ENCODE data around the gene ALDH3B1. TPM values are rescaled to one million over a fixed set of nuclear protein-coding genes. Genes with fewer than 3 reads are reported as not detected.

Gene ALDH3B1
- total RNA-seq, 1 experiment from 2014 or later, result 60.8 TPM

GRCh38 chr11:67996622-67997474 is 13.3 kb upstream of the ALDH3B1 start:
- peak; percentile 79 for DNase-seq (ENCODE audit: extremely low read depth, low read depth)

- DNase-seq (ENCODE audit: extremely low read depth, low read depth), result no peak
Observed at GRCh38 chr11:67997475-67997921, 12.6 kb upstream of the ALDH3B1 start.

- no peak for DNase-seq (ENCODE audit: extremely low read depth, low read depth)
Observed at GRCh38 chr11:67998150-67999045, 11.7 kb upstream of the ALDH3B1 start.

- no peak for DNase-seq (ENCODE audit: extremely low read depth, low read depth)
Observed at GRCh38 chr11:67999201-67999629, 10.9 kb upstream of the ALDH3B1 start.

- DNase-seq (ENCODE audit: extremely low read depth, low read depth), result no peak
Observed at GRCh38 chr11:67999704-68000103, 10.4 kb upstream of the ALDH3B1 start.

GRCh38 chr11:68002575-68002937 is 7.6 kb upstream of the ALDH3B1 start:
- no peak for DNase-seq (ENCODE audit: extremely low read depth, low read depth)

GRCh38 chr11:68002938-68003845 is 6.9 kb upstream of the ALDH3B1 start:
- no peak for DNase-seq (ENCODE audit: extremely low read depth, low read depth)

GRCh38 chr11:68003846-68004550 is 6.1 kb upstream of the ALDH3B1 start, which contains the start of gene UNC93B1:
UNC93B1 (minus strand) TSS chr11:68004097; CDS start chr11:68004043, 54 bp downstream.
- DNase-seq (ENCODE audit: extremely low read depth, low read depth), result peak; percentile 77

GRCh38 chr11:68004551-68005335 is 5.4 kb upstream of the ALDH3B1 start:
- no peak for DNase-seq (ENCODE audit: extremely low read depth, low read depth)

GRCh38 chr11:68006606-68007166 is 3.4 kb upstream of the ALDH3B1 start:
- DNase-seq (ENCODE audit: extremely low read depth, low read depth), result no peak

GRCh38 chr11:68007498-68008380 is 2.4 kb upstream of the ALDH3B1 start:
- no peak for DNase-seq (ENCODE audit: extremely low read depth, low read depth)

GRCh38 chr11:68008381-68009337 is 1.5 kb upstream of the ALDH3B1 start:
- DNase-seq (ENCODE audit: extremely low read depth, low read depth), result no peak

- no peak for DNase-seq (ENCODE audit: extremely low read depth, low read depth)
Observed at GRCh38 chr11:68009391-68010089, 587 bp upstream of the ALDH3B1 start.

GRCh38 chr11:68011051-68011943 is 1.2 kb downstream of the ALDH3B1 start:
- no peak for DNase-seq (ENCODE audit: extremely low read depth, low read depth)

All from NCI-H460 (cell line).